Left kidney (tissue), 2 donors: ENCODE data around the gene CHRDL1. TPM values are rescaled to one million over a fixed set of nuclear protein-coding genes. Genes with fewer than 3 reads are reported as not detected.

Source experiments
- DNase-seq: peaks from one replicate; pipeline ENCODE4 v3.0.0-alpha.2; 2013
- polyA plus RNA-seq: library from polyadenylated mRNA; unstranded; fragments of 120-200 nt; gene quantifications from one replicate; pipeline ENCODE4 v1.2.1, GENCODE V29; 2013; ENCODE audit not compliant: insufficient read length

Gene CHRDL1
- polyA plus RNA-seq, 1 donor: 12.9 TPM

DNA sequence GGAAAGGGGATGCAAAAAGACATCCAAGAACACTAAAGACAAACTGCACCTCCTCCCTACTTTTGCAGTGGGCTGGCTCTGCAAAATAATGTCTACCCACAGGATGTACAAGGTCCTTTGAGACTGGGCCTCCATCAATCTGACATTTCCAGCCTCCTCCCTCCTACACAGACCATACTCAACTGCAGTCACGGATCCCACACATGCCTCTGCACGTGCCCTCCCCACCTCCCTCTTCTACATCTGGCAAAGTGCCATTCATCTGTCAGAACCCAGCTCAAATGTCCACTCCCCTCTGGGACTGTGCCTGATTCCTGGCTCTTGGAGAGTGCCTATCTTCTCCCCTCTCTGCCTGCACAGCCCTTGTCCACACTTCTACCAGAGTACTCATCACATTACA, 50.3 kb downstream of the CHRDL1 start:
- peak; percentile 11 for DNase-seq

DNA sequence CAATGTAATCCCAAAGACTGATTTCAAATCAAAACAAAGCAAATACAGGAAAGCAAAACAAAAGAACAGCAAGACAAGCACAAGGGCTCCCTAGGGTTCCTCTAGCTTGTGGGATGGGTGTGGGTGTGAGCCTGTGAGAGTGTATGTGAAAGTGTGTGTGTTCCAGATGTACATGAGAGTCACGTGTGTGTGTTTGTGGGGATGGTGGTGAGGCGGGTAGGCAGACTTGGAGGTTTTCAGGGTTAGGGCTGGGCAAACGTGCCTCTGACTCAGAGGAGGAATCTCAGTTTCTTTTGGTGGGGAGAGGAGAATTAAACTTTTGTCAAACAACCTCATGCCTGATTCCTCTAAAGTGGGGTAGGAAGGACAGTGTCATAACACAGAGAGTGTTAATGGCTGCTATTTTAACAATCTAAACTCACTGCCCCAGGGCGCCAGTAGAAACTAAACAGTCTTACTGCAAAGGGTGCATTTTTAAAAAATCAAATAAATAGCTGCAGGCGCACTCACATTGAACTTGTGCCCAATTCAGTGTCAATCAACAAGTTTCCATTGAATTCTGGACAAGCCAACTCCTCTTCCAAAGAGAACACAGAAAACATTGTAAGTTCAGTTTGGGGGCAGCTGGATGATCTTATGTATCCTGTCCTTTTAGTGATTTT, 51.8 kb downstream of the CHRDL1 start:
- DNase-seq: no peak

DNA sequence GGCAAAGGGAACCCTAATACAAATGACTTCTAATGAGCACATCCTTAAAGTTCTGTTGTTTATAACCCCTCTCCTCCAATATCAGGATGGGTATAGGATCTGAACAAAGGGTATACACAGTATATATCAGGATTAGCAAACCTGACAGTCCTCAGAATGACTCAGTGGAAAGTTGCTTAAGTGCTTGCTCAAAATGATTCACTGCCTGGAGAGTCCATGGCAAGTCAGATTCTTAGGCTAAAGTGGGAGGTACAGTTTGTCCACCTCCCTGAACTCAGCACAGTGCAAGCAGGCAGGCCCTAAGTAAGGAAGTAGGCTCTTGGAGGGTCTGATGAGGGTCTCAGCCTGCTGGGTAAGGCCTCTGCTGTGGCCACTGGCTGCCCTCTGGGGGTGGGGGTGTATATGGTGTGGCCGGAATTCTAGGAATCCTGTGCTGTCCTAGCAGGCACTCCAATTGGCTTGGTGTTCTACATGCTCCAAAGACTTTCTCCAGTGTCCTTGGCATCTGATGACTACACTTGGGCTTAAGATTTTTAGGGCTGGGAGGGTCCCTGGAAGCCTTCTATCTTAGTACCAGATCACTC, 54.3 kb downstream of the CHRDL1 start:
- DNase-seq: no peak

DNA sequence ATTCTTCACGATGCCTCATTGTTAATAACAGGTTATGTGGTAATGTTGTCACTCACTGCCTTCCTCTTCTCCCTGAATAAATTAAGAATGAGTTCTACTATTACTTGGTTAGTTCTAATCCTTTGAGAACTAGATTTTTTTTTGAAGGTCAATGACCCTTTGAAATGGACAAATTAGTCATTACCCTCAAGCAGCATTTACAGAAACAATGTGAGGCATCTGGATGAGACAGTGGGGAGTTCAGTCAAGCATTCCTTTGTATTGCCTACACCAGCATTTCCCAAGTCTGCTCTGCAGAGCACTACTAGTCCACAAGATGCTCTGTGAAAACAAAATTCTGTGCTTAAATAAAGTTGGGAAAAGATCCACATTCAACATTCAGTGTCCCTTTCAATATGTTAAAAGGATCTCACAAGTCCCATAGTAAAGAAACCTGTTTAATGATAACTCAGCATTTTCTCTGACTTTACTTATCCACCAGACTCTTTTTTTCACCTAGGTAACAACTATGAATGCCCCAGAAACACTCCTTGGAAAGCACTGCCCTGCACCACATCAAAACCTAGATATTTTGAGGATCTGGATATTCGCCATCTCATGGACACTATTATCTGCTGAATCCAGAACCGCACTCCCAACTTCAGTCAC, 60.6 kb downstream of the CHRDL1 start:
- DNase-seq: no peak

DNA sequence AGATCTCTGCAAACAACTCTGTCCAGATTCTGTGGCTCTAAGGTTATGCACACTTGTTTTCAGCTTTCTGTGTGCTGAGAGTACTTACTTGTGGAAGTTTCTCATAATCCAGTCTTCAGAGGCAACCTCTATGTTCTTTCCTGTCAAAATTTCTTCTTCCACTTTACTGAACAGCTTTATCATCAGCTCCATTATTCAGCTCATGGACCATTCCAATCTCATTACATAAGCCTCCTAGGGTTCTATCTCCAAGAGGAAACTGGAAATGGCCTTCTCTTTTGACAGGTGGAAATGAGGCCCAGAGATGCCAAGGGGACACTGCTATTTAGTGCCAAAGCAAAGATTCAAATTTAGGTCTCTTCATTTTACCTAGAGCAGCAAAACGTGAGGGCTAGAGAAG, 61.3 kb downstream of the CHRDL1 start:
- DNase-seq: no peak

DNA sequence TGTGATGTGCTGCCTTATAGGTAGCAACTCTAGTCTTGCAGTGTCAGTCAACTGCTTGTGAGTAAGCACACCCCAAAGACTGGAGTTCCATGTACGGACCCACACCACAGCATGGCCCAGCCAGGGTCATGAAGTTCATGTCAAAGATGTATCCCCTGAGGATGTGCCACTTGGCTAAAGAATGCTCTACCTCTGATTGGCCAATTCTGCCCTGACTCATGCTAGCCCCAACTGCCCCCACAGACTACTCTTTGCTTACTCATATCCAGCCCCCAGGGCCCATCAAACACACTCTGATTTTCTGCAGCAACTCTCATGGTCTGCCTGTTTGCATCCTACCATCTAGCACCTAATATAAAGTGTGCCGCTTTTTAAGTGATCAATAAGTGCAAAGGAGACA, 62.5 kb downstream of the CHRDL1 start:
- no peak for DNase-seq

DNA sequence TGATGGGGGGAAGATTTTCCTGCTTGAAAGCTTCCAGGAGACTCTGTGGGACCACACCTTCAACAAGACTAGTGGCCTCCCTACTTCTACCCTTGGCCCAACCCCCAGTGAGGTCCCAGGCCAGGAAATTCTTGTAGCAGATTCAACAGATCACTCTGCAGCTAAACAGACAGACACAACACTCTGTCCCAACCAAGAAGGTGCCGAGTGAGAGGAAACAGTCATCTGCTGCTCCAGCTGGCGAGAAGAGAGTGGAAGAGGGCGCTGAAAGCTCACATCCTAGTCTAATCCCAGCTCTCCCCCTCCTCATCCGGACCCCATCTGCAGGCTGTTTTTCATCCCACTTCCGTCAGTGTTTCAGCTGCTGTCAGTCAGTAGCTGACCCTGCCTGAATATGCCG, 63.4 kb downstream of the CHRDL1 start:
- DNase-seq: no peak

DNA sequence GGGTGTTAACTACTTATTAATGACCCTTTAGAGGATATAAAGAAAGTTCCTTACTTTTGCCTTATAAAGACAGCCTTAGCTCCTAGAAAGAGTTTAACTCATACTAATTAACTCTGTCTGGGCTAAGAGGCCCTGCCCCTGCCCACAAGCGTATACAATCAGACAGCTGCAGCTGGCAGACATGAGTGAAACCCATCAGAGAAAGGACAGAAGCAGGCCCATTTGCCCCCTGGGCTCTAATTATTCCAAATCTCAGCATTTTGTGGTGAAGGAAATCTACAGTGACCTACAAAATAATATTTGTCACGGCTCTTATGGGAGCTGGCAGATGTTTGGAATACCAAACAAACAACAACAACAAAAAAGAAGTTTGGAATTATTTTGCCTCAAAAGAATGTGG, 71.8 kb downstream of the CHRDL1 start:
- no peak for DNase-seq

DNA sequence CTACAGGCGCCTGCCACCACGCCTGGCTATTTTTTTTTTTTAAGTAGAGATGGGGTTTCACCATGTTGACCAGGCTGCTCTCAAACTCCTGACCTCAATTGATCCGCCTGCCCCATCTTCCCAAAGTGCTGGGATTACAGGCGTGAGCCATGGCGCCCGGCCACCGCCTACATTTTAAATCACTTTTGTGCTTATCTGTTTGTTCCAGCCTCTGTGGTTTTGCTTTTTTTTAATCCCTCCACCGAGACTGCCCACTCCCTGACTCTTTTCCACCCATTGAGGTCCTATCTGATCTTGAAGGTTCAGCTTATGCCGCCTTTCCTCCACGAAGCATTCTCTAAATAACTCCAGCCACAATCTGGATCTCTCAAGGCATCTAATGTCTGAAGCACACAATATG, 73.5 kb downstream of the CHRDL1 start:
- DNase-seq: no peak

DNA sequence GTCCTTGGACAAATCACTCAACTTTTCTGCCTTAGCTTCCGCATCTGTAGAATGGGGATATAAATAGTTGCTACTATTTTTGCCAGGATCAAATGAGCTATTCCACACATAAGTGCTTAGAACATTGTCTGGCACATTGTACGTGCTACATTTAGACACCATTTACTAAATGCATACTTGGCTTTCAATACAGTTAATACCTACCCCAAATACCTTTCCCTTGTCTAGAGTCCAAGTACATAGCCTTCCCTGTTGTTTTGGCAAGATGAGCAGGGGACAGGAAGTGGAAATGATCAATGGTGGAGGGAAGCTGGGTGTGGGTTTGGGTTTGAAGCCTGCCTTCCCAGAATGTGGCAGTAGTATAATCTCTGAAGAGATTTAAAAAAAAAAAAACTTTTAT, 82.0 kb downstream of the CHRDL1 start:
- no peak for DNase-seq

DNA sequence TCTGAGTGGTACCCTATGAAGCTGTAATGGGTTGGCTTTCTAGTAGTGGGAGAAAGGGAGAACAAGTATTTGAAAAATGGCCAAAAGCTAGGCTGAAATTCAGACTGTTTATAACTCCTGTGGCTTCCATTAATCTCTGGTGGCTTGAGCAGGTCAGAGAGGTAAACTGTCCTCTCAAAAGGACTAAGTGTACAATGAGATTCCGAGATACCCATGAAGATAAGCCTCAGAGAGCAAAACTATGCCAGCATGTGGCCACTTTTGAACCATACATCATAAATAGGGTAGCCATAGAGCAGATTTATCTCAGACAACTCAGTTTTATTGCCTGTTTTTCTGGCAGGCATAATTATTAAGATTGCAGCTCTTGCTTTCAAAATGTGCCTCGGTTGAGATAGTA, 89.2 kb downstream of the CHRDL1 start:
- DNase-seq: no peak

DNA sequence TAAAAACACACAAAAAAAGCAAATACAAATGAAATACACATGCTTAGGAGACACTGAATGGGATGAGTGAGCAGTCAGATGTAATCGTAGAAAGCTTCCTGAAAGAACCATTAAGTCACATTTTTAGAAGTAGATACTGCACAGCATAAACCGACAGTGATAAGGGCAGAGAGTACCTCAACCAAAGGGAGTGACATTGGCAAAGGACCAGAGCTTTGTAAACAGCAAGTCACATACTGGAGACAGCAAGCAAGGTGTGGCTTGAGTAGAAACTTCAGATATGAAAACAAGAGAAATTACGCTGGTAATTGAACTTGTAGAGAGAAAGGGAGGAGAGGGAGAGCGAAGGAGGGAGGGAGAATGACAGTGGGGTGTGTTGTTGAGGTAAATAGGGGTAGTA, 92.0 kb downstream of the CHRDL1 start:
- no peak for DNase-seq

DNA sequence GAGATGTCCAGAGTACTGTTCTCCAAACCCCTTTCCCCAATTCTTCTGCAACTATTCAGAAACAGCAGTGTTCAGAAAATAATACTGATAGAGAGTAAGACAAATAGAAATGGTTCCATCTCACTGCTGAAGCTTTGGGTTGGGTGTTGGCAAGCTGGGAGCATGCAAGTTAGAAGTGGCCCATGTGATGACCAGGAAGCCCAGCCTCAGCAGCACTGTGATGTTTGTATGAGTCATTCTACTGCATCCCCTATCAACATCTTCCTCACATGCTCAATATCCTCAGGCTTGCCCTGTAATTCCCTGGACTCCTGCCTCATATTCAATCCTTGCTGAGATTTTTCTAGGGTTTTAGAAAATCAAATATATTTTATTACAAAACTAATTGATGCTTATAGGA, 96.5 kb downstream of the CHRDL1 start:
- DNase-seq: no peak

DNA sequence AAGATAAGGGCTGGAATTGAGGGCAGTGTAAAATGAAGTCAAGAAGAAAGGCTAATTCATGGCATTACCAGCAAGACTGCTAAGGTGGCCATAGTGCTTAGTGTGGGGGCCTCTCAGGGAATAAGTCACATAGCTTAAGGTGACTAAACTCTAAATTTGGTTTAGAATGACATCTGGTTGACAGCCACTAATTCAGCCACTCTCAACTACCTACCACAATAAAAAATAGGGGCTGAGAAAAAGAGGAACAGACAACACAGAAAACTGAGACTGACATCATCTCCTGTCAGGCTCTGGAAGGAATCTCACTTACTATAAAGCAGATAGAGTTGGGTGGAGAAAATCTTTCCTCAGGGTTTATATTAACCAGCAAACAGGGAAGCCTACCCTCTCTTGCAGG, 96.9 kb downstream of the CHRDL1 start:
- no peak for DNase-seq

DNA sequence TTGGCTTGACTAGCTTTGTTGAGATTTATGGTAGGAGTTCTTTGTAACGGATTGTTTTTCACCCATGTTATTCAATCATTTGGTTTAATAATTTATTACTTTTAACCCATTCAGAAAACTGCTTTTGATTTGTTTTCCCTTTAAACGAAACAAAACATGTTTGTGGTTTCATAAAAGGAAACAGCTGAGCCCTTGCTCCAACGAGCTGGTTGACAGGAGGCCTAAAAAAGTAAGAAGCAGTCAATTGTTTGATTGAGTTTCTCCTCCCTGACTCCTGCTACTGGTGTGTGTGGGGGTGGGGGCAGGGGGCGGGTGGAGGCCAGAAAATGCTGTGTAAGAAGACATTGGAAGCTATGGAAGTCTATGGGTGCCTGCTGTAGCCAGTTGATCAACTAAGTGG, 102.8 kb downstream of the CHRDL1 start:
- no peak for DNase-seq

DNA sequence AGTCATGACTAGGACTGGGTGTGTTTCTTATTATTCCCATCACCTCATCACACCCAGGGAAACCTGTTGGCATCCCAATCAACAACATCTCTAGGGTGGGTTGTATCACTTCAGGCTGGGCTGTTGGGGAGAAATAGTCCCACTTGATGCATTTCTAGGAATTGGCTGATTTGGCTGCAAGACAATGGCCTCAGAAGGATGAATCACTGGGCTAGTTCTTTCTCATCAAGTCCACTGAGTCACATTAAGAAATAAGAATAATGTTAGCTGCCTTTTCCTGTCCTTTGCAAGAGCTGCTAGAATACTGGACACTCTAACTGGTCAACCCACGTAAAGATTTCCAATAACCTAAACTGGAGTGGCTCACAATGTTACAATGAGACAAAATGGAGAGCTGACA, 104.2 kb downstream of the CHRDL1 start:
- no peak for DNase-seq

DNA sequence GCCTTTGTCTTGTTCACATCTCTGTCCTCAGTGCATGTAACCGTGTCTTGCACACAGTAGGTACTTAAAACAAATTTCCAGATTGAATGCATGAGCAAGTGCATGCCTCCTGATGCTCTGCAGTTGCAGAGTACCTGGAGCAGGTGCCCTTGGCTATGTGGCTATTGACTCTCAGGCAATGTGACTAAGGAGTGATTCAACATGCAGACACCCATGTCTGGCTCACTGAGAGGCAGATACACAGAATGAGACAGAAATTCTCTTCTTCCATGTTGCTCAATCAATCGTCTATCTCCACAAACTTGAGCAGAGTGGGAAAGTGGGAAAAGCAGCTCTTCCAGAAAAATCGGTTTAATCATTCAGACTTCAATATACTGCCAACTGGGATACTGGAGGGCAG, 111.0 kb downstream of the CHRDL1 start:
- DNase-seq: no peak

DNA sequence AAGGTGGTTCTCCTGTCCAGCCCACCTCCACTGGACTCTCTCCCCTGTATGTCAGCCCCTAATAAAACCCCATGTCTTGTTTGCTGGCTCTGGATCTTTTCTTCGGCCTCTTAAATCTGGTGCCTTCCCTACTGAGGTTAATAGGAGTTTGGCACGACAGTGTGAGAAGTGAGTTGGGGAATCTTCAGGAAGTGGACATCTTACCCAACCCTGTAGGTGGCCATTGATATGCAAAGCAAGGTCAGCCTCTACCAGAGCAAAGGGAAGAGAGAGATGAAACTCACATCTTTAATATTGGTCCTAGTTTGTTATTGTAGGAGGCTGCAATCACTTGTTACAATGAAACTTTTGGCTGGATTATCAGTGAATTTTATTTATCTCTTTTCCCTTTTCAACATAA, 111.7 kb downstream of the CHRDL1 start:
- no peak for DNase-seq

DNA sequence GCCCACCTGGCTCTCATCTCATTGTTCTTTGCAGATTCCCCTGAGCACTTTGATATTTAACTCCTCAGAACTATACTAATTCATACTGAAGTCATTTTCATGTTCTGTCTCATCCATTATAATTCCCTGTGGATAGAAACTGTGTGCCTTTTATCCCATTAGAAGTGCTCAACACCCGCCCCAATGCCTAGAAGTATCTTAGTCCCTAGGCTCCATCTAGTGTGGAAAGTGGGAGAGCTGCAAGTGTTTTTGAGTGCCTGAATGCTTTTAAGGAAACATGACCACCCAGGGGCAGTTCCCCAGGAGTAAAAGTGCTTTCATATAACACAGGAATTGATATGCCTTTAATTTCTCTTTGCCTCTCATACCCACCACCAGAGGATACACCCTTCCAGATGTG, 117.0 kb downstream of the CHRDL1 start:
- no peak for DNase-seq

DNA sequence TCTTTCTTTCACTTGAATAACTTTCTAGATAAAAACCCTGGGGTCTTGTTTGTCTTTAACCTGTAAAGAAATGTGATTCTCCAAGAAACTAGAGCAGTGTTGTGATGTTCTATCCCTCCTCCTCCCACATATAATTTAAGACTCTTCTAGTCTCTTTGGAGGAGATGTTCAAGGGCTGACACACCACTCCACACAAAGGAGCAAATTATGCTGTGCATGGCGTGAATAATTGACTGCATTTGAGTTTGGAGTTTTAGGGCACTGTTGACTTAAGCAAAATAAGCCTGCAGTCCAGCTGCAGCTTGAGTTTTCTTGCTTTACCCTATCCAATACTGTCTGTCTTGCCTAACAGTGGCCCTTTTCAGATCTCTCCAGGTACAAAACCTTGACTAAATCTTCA, 119.7 kb downstream of the CHRDL1 start:
- no peak for DNase-seq

DNA sequence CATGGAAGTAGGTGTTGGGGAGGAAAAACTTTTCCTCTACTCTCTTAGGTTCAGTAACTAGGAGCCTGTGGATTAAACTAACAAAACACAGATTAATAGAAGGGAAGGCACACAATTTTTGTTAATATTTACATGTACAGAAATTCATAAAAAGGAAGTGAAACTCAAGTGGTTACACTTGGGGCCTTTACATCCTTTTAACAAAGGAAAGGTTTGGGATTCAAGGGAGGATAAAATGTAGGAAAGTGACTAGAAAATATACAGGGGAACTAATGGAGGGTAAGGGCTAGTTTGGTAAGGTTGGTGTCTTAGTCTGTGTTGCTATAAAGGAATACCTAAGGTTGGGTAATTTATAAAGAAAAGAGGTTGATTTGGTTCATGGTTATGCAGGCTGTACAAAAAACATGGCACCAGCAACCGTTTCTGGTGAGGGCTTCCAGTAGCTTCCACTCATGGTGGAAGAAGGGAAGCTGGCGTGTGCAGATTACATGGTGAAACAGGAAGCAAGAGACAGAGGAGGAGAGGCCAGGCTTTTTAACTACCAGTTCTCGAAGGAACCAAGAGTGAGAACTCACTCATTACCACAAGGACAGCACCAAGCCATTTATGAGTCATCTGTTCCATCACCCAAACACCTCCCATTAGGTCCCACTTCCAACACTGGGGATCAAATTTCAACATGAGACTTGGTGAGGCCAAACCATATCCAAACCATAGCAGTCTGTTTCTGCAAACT, 124.4 kb downstream of the CHRDL1 start:
- DNase-seq: no peak

DNA sequence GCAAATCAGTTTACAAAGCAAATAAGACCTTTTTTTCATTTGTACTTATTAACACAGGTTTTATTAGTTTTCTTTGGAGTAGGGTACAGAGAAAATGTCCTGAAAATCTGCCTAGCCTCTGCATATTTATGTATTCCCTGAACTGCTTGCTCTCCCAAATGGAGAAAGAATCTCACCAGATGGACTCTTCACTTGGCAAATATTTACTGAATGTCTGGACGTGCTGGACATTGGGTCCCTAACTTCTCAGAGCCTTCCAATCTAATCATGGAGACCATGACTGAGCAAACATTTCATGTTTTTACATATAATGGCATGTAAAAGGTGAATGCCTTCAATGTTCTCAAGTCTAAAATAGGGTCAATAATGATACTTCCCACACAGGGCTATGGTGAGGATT, 126.0 kb downstream of the CHRDL1 start:
- no peak for DNase-seq

DNA sequence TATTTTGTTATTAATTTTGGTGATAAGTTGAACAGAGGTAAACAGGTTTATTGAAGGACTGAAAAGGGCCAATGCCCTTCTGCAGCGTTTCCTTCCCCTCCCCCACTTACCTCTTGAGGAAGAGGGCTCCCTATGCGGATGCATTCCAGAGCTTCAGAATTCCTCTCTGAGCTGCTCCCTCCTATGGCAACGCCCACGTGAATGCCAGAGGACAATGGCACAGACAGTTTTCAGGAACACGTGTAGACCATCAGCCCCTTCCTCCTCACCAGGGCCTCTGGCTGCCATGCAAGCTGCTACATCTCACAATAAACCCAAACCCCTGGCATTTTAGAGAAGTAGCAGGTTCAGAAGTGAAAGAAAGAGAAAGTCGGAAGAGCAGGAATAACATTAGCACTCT, 127.9 kb downstream of the CHRDL1 start:
- no peak for DNase-seq
